Lower leg skin (tissue), 3 donors: Measurements from ENCODE around the gene PRG3.

Experiments
- POLR2A ChIP-seq, 2 donors: fragments of 450-650 bp; IDR thresholded peaks; one replicate each; pipeline ENCODE4 v1.6.1; 2016 to 2017; ENCODE audit warnings: antibody characterized with exemption in 2 of 2, mild to moderate bottlenecking in 1 of 2, moderate library complexity in 1 of 2
- TF ChIP-seq, protein P1 (sequence below), 3 donors: fragments of 450-650 bp; IDR thresholded peaks; one replicate each; pipeline ENCODE4 v1.5.1; 2016; ENCODE audit warnings: antibody characterized with exemption in 3 of 3, mild to moderate bottlenecking in 3 of 3, moderate library complexity in 2 of 3

DNA sequence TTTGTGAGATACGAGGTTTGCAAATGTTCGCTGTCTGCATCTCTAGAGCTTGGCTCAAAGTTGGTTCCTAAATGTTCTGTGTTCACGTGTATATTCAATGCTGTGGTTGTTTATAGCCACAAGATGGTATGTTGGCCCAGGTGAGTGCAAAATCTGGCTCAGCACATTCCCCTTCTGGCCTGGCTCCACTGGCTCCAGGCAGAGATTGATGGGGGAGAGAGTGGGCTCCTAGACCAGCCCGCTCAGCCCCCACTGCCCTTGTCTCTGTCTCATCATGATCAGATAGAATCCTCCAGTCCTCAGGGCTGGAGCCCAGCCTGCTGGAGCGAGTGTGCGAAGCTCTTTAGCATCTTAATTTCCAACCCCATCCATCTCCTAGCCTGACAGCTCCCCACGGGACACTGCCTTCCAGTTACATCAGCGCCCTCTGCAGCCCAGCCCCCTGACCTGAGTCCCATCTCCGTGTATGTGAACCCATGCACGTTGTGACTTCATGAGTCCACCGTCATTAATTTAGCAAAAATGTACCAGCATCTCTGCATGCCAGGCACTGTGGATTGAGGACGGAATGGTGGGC is 40.8 kb downstream of the PRG3 start:
- no peak for TF ChIP-seq POLR2A (IDR thresholded peaks at IDR 0.05)
- TF ChIP-seq, protein P1, sequence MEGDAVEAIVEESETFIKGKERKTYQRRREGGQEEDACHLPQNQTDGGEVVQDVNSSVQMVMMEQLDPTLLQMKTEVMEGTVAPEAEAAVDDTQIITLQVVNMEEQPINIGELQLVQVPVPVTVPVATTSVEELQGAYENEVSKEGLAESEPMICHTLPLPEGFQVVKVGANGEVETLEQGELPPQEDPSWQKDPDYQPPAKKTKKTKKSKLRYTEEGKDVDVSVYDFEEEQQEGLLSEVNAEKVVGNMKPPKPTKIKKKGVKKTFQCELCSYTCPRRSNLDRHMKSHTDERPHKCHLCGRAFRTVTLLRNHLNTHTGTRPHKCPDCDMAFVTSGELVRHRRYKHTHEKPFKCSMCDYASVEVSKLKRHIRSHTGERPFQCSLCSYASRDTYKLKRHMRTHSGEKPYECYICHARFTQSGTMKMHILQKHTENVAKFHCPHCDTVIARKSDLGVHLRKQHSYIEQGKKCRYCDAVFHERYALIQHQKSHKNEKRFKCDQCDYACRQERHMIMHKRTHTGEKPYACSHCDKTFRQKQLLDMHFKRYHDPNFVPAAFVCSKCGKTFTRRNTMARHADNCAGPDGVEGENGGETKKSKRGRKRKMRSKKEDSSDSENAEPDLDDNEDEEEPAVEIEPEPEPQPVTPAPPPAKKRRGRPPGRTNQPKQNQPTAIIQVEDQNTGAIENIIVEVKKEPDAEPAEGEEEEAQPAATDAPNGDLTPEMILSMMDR (IDR thresholded peaks at IDR 0.05), result no peak
